A673 (cell line): ENCODE data around the gene RHBDL2.

ENCODE experiments used
- EZH2 ChIP-seq: fragments of 200-600 bp; sonication (generic); IDR thresholded peaks from 2 replicates; pipeline ENCODE4 v1.6.1; 2017; ENCODE audit warnings: borderline replicate concordance, low read depth, mild to moderate bottlenecking, mixed read lengths, antibody characterized with exemption, low read length; ENCODE audit not compliant: poor library complexity, severe bottlenecking
- TF ChIP-seq, protein P1 (sequence below): fragments of 300-800, 200-600 bp; sonication (generic); conservative IDR thresholded peaks from 2 replicates; pipeline ENCODE4 v1.5.1; 2017; ENCODE audit warnings: low read depth, mild to moderate bottlenecking, antibody characterized with exemption, low read length, moderate library complexity, mixed read lengths

DNA sequence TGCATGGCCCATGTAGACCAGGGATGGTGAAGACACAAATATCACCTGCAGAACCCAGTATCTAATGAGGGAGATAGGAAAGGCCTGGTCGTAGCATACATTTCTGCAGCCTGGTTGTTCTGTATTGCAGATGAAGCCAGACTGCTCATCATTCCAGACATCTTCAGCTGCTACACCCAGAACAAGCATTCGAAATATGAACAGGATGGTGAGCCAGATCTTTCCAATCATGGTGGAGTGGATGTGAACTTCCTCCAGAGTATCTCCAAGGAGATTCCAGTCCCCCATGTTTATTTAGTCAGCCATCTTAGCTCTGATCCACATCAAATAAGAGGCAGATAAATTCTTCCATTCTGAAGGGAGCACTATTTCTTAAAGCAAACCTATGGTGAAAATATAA is 65.8 kb downstream of the RHBDL2 start:
- TF ChIP-seq, protein P1, sequence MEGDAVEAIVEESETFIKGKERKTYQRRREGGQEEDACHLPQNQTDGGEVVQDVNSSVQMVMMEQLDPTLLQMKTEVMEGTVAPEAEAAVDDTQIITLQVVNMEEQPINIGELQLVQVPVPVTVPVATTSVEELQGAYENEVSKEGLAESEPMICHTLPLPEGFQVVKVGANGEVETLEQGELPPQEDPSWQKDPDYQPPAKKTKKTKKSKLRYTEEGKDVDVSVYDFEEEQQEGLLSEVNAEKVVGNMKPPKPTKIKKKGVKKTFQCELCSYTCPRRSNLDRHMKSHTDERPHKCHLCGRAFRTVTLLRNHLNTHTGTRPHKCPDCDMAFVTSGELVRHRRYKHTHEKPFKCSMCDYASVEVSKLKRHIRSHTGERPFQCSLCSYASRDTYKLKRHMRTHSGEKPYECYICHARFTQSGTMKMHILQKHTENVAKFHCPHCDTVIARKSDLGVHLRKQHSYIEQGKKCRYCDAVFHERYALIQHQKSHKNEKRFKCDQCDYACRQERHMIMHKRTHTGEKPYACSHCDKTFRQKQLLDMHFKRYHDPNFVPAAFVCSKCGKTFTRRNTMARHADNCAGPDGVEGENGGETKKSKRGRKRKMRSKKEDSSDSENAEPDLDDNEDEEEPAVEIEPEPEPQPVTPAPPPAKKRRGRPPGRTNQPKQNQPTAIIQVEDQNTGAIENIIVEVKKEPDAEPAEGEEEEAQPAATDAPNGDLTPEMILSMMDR = no peak
- no peak for TF ChIP-seq EZH2
